Measurements from ENCODE around the gene CHGA.

The CHGA gene, protein sequence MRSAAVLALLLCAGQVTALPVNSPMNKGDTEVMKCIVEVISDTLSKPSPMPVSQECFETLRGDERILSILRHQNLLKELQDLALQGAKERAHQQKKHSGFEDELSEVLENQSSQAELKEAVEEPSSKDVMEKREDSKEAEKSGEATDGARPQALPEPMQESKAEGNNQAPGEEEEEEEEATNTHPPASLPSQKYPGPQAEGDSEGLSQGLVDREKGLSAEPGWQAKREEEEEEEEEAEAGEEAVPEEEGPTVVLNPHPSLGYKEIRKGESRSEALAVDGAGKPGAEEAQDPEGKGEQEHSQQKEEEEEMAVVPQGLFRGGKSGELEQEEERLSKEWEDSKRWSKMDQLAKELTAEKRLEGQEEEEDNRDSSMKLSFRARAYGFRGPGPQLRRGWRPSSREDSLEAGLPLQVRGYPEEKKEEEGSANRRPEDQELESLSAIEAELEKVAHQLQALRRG

DNA sequence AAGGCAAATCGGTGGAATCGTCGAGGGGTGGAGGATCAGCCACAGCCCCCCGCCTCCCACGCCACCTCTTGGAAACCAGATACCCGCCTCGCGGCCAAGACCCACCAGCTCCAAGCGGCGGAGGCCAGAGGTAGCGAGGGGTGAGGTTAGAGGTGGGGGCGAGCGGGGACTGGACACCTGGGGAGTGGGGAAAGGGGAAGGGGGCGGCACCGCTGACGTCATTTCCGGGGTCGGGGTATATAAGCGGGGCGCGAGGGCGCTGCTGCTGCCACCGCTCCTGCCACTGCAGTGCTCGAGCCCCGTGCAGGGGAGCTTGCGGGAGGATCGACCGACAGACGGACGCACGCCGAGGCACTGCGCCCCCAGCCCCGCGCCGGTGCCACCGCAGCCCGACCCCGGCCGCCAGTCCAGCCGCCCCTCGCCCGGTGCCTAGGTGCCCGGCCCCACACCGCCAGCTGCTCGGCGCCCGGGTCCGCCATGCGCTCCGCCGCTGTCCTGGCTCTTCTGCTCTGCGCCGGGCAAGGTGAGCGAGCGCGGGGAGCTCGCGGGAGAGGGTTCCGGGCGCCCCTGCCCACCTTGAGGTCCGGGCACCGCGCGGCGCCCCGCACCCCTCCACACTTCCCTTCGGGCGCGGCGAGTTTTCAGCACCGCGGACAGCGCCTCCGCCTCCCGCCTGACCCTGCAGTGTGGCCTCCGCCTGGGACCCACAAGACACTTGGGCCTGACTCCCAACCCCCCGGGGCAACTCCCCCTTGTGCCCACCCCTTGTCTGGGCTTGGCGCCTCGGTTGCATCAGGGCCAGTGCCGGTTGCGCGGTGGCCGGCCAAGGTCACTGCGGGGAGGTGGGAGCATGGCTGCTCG lies at the start of gene CHGA:
Gene CHGA, plus strand, starts transcription at position 268 of the 861 bp plus-strand sequence. Its CDS starts 210 bp downstream, at position 478.
- H3K4me3 ChIP-seq (ENCODE audit: low read depth, low read length): no peak within 1 kb of the TSS
- peak; percentile 10 for DNase-seq
- in situ Hi-C loops (cut with HindIII; ENCODE audit: low pct_ligation_motif_present, low sequenced_read_pairs): no loop called here
- H3K27me3 ChIP-seq (replicated peaks): peaks cover 19% of the 10 kb centered on the region
- no peaks in the 10 kb centered on the region for H3K36me3 ChIP-seq (replicated peaks)
- H3K27ac ChIP-seq: no peak within 1 kb of the TSS
- TF ChIP-seq, protein P1, sequence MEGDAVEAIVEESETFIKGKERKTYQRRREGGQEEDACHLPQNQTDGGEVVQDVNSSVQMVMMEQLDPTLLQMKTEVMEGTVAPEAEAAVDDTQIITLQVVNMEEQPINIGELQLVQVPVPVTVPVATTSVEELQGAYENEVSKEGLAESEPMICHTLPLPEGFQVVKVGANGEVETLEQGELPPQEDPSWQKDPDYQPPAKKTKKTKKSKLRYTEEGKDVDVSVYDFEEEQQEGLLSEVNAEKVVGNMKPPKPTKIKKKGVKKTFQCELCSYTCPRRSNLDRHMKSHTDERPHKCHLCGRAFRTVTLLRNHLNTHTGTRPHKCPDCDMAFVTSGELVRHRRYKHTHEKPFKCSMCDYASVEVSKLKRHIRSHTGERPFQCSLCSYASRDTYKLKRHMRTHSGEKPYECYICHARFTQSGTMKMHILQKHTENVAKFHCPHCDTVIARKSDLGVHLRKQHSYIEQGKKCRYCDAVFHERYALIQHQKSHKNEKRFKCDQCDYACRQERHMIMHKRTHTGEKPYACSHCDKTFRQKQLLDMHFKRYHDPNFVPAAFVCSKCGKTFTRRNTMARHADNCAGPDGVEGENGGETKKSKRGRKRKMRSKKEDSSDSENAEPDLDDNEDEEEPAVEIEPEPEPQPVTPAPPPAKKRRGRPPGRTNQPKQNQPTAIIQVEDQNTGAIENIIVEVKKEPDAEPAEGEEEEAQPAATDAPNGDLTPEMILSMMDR (IDR thresholded peaks at IDR 0.05; ENCODE audit: low read depth, low read length, missing control alignments): no peak

DNA sequence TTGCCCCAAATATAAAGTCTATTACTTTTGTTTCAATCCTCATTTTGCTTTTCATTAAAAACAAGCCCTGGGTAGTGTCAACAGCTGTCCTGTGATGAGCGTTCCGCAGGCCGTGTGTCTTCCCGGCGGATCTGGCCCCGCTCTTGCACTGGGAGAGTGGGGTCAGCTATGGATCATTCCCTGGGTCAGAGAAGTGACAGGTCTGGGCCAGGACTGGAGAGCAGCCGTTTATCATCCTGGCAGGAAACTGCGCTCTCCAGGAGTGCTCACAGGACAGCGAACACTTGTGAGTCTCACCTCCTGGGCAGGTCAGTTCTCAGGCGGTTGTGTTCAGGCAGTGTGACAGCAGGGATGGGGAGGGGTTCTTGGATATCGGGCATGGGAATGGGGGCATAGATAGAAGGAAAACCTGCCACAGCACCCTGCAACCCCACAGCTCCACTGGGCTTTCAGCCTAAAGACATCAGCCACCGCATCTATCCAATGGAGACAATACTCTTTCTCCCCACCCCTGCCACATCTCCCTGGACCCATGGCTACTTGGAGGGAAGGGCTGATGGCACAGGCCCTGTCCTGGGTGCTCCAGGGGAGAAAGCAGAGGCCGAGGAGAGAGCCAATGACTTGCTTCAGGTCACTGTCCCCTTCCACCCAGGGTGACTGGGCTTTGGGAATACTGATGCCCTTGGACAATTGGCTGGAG lies 47.8 kb upstream of the CHGA start:
- TF ChIP-seq, protein P1 (IDR thresholded peaks at IDR 0.05; ENCODE audit: low read depth, low read length, missing control alignments): no peak
- Histone ChIP-seq H3K27ac (no peak overlapping the region), H3K36me3 (replicated peaks) (no peaks in the 10 kb centered on the region), H3K4me3 (ENCODE audit: low read depth, low read length) (no peak overlapping the region), H3K27me3 (replicated peaks) (no peaks in the 10 kb centered on the region)
- in situ Hi-C loops (cut with HindIII; ENCODE audit: low pct_ligation_motif_present, low sequenced_read_pairs): no loop called here
- no peak for DNase-seq

DNA sequence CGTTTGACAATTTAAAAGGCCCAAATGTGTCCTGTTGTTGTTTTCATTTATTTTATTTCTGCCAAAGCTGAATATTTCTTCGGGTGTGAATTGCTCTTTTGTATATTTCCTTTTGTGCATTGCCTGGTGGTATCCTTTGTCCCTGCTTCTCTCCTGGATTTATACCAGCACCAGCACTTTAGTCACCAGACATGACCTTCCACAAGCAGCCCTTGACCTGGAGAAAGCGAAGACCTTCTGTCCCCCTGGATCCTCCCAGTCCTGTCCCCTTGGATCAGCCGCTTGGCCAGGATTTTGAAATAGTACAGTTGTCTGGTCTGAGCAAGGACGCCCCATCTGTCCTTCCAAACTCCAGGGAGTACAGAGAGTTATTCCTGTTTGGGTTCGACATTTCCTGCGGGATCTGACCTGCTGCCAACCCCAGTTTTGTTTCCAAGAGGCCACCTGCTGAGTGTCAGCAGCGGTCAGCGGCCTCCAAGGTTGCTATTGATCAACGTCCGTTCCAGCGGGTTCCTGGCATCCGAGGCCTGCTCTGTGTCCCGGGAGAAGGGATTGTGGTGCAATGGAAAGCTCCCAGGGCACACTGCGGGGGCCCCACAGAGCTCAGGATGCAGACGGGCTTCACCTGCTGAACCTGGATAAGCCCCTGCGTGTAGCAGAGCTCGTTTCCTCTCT lies 45.1 kb upstream of the CHGA start:
- no peak overlapping the region for H3K27ac ChIP-seq
- DNase-seq: no peak
- TF ChIP-seq, protein P1 (IDR thresholded peaks at IDR 0.05; ENCODE audit: low read depth, low read length, missing control alignments): no peak
- in situ Hi-C loops (cut with HindIII; ENCODE audit: low pct_ligation_motif_present, low sequenced_read_pairs): no loop called here
- peaks cover 2% of the 10 kb centered on the region for H3K27me3 ChIP-seq (replicated peaks)
- no peak overlapping the region for H3K4me3 ChIP-seq (ENCODE audit: low read depth, low read length)
- H3K36me3 ChIP-seq (replicated peaks): no peaks in the 10 kb centered on the region

DNA sequence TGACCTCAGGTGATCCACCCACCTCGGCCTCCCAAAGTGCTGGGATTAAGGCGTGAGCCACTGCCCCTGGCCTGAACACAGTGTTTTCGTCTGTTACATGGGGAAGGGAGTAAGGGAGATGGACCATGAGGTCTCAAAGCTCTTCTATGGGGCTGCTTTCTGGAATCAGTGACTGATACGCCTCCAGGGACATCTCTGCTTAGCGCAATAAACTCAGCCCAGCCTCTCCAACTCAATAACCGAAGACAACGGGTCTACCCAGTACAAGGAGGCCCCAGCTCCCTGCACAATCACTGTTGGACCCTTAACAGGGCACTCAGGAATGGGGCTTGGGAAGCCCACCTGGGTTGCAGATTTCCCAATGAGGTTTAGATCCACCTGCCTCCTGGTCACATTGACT lies 42.6 kb upstream of the CHGA start:
- Histone ChIP-seq H3K27me3 (replicated peaks) (peaks cover 2% of the 10 kb centered on the region), H3K4me3 (ENCODE audit: low read depth, low read length) (no peak overlapping the region)

DNA sequence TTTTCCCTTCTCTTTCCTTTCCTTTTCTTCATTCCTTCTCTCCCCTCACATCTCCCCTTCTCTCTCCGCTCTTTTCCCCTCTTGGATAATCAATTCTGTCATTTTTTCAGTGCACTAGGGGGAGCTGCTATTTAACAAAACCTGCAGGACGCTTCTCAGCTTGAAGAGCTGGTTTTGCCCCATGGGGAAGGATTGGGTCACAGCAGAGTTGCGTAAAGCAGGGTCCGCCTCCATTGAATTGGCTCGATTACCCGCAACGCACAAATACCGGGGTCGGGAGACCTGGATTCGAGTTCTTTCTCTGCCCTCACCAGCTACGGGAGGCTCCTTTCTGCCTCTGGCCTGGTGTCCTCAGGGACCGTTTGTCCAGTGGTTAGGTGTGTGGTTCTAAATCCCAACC lies 42.1 kb upstream of the CHGA start:
- TF ChIP-seq, protein P1 (IDR thresholded peaks at IDR 0.05; ENCODE audit: low read depth, low read length, missing control alignments): peak; percentile 27
- Histone ChIP-seq H3K27ac (no peak overlapping the region), H3K4me3 (ENCODE audit: low read depth, low read length) (no peak overlapping the region), H3K36me3 (replicated peaks) (no peaks in the 10 kb centered on the region), H3K27me3 (replicated peaks) (peaks cover 2% of the 10 kb centered on the region)
- in situ Hi-C loops (cut with HindIII; ENCODE audit: low pct_ligation_motif_present, low sequenced_read_pairs): no loop called here
- DNase-seq: peak; percentile 17

More for the DNA sequence above, 42.6 kb upstream of the CHGA start:
- in situ Hi-C loops (cut with HindIII; ENCODE audit: low pct_ligation_motif_present, low sequenced_read_pairs): no loop called here
- DNase-seq: no peak
- H3K27ac ChIP-seq: no peak overlapping the region
- no peaks in the 10 kb centered on the region for H3K36me3 ChIP-seq (replicated peaks)
- TF ChIP-seq, protein P1 (IDR thresholded peaks at IDR 0.05; ENCODE audit: low read depth, low read length, missing control alignments): no peak

Data from brain microvascular endothelial cell (primary cell).